Measurements from ENCODE around the gene PTPN11.

PTPN11 gene

DNA sequence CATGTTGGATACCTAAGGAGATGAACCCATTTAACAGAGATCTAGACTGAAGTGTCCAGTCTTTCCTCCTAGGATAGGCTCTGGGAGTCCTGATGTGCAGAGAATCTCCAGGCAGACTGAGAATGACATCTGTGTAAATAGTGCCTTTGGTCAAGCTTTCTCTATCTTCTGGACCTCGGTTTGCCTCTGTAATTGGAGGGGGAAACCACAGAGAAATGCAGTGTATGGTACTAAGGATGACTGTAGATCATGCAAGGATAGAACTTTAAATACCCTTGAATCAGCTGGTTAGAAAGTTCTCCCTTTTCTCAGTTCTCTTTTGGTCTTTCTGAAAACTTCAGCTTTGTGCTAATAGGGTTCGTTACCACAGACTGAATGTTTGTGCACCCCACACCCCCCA lies 112.2 kb downstream of the PTPN11 start:
- POLR2A ChIA-PET (ENCODE audit: low non-redundant PET) = no interaction called here
- TF ChIP-seq, protein P1, sequence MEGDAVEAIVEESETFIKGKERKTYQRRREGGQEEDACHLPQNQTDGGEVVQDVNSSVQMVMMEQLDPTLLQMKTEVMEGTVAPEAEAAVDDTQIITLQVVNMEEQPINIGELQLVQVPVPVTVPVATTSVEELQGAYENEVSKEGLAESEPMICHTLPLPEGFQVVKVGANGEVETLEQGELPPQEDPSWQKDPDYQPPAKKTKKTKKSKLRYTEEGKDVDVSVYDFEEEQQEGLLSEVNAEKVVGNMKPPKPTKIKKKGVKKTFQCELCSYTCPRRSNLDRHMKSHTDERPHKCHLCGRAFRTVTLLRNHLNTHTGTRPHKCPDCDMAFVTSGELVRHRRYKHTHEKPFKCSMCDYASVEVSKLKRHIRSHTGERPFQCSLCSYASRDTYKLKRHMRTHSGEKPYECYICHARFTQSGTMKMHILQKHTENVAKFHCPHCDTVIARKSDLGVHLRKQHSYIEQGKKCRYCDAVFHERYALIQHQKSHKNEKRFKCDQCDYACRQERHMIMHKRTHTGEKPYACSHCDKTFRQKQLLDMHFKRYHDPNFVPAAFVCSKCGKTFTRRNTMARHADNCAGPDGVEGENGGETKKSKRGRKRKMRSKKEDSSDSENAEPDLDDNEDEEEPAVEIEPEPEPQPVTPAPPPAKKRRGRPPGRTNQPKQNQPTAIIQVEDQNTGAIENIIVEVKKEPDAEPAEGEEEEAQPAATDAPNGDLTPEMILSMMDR (conservative IDR thresholded peaks at IDR 0.05; ENCODE audit: low read depth) = no peak
- CTCF ChIA-PET = no interaction called here
- no peak for DNase-seq (ENCODE audit: low spot score)
- H3K27ac ChIP-seq = no peak overlapping the region

- TF ChIP-seq, protein P1 (conservative IDR thresholded peaks at IDR 0.05; ENCODE audit: low read depth) = no peak
- ChIA-PET CTCF (interaction anchor here (0.6 kb wide), 1 partner anchor 631 kb away, joined by 3 read pairs; no protein-coding TSS in a partner anchor), POLR2A (ENCODE audit: low non-redundant PET) (no interaction called here)
- H3K27ac ChIP-seq = no peak overlapping the region
- DNase-seq (ENCODE audit: low spot score) = no peak
Measured at GRCh38 chr12:112532106-112532505, 113.4 kb downstream of the PTPN11 start.

- DNase-seq (ENCODE audit: low spot score) = no peak
- POLR2A ChIA-PET (ENCODE audit: low non-redundant PET) = no interaction called here
- TF ChIP-seq, protein P1 (conservative IDR thresholded peaks at IDR 0.05; ENCODE audit: low read depth) = no peak
- CTCF ChIA-PET = interaction anchor here (0.6 to 0.7 kb wide), 2 partner anchors 11 to 36 kb away, joined by 3 read pairs; no protein-coding TSS in a partner anchor
- H3K27ac ChIP-seq = no peak overlapping the region
Measured at GRCh38 chr12:112533528-112533927, 114.8 kb downstream of the PTPN11 start.

DNA sequence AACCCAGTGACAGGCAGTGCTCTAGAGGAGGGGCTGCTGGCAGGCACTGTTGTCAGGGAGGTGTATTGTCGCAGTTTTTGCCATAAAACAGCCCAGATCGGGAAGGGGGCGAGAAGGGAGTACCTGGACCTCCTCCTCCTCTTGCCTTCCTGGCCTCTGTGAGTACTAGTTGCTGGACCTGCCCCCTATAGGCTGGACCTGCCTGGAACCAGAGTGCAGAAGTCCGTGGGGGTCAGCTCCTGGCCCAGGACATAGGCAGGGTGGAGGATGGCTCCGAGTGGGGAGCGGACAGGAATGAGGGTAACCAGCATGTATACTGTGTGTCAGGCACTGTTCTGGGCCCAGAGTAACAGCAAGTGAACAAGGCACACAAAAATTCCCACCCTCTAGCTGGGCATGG lies 116.3 kb downstream of the PTPN11 start:
- no peak for DNase-seq (ENCODE audit: low spot score)
- TF ChIP-seq, protein P1 (conservative IDR thresholded peaks at IDR 0.05; ENCODE audit: low read depth) = no peak
- no peak overlapping the region for H3K27ac ChIP-seq
- ChIA-PET CTCF (no interaction called here), POLR2A (ENCODE audit: low non-redundant PET) (no interaction called here)

DNA sequence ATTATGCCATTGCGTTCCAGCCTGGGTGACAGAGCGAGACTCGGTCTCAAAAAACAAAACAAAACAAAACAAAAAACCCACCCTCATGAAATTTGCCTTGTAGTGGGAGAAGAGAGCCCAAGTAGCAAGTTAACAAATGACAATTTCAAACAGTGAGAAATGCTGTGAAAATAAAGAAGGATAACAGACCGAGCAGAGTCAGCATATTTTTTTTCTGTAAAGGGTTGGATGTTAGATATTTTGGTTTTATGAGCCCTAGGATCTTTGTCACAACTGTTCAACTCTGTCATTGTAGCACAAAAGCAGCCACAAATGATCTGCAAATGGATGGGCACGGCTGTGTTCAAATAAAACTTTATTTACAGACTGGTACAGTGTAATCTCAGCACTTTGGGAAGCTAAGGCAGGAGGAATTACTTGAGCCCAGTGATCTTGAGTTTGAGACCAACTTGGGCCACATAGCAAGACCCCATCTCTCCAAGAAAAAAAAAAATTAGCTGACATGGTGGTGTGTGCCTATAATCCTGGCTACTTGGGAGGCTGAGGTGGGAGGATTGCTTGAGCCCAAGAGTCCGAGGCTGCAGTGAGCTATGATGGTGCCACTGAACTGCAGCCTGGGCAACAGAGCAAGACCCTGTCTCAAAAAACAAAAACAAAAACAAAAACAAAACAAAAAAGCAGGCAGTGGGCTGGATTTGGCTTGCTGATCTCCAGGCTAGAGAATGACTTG lies 117.1 kb downstream of the PTPN11 start:
- ChIA-PET POLR2A (ENCODE audit: low non-redundant PET) (no interaction called here), CTCF (no interaction called here)
- DNase-seq (ENCODE audit: low spot score) = no peak
- TF ChIP-seq, protein P1 (conservative IDR thresholded peaks at IDR 0.05; ENCODE audit: low read depth) = no peak
- no peak overlapping the region for H3K27ac ChIP-seq

GRCh38 chr12:112536367-112536730 lies 117.6 kb downstream of the PTPN11 start:
- ChIA-PET CTCF (no interaction called here), POLR2A (ENCODE audit: low non-redundant PET) (no interaction called here)
- H3K27ac ChIP-seq = no peak overlapping the region
- TF ChIP-seq, protein P1 (conservative IDR thresholded peaks at IDR 0.05; ENCODE audit: low read depth) = no peak
- DNase-seq (ENCODE audit: low spot score) = no peak

Data from RWPE1 (cell line).